Activated T-cell treated with anti-CD3 and anti-CD28 coated beads for 48 hours (primary cell): ENCODE measurements around the gene ARMH1.

Experiments used
- DNase-seq: peaks from one replicate; pipeline ENCODE4 v3.0.0-alpha.2; 2020; ENCODE audit warnings: low read depth

The ARMH1 gene

DNA sequence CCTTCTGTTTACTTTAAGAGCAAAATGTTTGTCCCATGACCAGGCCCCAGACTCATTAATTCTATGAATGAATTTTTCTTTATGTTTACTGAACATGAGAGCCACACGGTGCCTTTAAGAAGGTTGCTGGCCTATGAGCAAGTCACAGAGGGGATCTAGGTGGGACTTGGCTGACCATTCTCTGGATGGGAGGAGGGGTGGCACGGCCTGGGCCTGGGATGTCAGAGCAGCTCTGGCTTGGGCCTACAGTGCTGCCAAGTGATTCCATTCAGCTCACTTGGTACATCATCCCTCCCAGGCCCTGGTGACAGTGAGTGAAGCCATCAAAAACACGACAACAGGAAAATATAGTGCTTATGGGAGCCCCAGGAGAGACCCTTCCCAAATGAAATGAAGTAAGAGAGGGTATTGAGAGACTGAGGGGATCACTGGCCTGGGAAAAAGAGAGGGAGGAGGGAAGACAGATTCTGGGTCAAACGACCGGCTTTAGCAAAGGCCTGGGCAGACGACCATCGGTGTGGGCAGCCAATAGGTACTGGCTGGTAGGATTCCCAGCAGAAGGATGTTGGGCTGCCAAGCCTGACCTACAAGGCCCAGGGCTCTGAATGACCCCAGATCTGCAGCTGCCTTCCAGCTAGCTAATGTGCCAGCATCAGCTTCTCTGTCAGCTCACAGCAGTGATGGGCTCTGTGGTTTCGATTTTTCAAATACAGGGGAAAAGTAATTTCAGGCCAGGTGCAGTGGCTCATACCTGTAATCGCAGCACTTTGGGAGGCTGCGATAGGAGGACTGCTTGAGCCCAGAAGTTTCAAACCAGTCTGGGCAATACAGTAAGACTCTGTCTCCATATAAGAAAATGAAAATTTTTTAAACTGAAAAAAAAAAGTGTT lies 3.5 kb upstream of the ARMH1 start:
- DNase-seq = no peak

DNA sequence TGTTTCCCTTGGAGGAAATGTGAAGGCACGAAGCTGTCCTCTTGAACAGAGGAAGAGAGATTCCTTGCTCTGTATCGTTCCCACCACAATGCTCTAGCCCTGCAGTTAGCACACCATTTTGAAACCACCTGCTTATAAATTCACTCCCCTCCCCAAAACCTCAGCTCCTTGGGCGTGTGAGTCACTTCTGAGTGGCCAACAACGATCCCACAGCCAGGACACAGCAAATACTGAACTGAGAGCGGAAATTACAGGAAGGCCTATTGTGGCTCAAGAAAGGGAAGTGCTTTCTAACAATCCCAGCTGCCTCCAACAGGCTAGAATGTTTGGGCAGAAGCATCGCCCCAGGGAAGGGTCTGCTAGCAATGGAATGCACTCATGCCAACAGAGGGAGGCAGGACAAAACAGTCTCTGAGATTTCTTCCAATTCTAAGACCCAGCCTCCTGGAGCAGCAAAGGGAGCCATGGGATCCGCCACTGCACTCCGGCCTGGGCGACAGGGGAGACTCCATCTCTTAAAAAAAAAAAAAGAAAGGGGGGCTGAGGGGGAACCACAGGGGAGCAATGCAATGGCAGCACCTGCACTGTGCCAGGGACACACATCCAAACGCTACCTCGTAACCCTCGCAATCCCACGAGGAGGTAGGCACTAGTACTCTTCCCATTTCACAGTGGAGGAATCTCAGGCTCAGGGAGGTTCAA lies 2.1 kb upstream of the ARMH1 start:
- no peak for DNase-seq

DNA sequence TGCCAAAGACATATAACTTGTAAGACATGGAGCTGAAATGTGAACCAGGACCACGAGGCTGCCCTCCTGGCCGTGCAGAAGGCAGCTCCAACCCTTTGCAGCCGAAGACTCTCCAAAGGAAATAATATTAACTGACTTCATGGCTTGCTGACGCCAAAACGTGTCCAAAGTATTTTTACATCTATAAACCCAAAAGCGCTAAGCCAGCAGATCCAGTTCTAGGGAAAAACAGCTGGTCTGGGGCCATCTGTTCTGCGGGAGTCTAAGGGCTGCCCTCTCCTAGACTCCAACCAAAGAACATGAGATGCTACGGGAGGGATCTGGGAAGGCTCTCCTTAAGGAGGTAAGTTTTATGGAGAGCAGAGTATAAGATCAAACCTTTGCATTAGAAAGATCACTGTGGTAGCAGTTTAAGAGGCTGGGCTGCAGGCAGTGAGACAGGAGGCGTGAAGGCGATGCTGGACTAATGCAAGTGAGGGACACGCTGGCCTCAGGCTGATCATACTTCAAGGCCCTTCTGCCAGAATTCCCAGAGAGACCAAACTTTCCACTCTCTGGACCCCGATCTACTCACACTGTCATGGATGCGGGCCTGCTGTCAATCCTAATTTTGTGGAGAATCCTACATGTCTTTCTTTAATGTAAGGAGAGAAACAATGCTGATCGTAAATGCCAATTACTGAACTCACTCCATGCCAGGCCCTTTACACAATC lies 1.4 kb upstream of the ARMH1 start:
- DNase-seq = no peak

DNA sequence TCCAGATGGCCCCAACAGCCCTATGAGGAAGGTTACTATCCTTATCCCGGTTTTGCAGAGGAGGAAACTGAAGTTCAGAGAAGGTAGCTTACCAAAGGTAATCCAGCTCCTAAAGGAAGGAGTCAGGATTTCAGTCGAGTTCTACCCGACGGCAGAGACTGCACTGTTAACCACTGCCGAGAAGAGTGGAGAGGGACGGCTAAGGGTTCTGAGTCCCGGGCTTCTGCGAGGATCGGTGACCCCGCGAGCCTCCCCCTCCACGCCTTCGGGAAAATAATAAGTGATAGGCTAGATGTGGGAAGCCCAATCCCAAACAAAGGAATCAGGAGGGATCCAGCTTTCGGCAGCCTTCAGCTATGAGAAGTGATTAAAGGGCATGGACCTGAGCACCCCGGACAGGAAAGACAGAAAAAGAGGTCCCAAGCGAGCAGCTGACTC lies 820 bp upstream of the ARMH1 start:
- no peak for DNase-seq

DNA sequence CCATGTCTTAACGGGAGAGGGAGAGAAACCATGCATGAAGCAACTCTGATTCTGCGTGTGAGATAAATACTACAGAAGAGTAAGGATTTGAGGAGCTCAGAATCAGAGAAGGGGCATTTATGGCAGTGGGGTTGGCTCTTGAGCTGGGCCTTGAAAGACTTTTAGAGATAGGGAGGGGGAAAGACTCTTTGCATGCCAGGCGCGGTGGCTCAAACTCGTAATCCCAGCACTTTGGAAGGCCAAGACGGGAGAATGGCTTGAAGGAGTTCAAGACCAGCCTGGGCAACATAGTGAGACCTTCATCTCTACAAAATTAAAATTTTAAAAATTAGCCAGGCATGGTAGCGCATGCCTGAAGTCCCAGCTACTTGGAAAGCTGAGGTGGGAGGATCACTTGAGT lies 672 bp downstream of the ARMH1 start:
- no peak for DNase-seq

DNA sequence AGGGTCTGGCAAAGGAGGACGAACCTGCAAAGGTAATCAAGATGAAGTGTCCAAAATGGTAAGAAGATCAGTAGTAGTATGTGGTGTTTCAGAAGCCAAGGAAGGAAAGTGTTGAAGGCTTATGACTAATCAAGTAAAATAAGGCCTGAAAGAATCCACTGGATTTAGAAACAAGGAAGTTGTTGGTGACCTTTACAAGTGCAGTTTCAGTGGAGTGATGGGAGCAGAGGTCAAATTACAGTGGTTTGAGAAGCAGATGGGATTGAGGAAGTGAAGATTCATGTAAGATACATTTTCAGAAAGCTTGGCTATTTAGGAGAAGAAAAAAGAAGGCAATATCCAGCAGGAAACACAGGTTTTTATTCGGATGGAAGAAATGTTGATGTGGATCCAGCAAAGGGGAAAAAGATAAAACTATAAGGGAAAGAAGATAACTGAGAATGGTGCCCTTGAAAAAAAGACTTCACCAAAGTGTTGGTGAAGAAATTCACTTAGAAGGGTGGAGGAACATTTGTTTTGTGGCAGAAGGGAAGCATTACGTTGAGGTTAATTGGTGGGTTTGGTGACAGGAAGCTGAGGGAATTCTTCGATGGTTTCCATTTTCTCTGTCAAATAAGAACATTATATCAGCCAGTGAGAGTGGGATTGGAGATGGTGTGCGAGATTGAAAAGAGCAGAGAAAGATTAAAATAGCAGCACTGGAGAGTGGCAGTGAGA lies 2.1 kb downstream of the ARMH1 start:
- DNase-seq = no peak

DNA sequence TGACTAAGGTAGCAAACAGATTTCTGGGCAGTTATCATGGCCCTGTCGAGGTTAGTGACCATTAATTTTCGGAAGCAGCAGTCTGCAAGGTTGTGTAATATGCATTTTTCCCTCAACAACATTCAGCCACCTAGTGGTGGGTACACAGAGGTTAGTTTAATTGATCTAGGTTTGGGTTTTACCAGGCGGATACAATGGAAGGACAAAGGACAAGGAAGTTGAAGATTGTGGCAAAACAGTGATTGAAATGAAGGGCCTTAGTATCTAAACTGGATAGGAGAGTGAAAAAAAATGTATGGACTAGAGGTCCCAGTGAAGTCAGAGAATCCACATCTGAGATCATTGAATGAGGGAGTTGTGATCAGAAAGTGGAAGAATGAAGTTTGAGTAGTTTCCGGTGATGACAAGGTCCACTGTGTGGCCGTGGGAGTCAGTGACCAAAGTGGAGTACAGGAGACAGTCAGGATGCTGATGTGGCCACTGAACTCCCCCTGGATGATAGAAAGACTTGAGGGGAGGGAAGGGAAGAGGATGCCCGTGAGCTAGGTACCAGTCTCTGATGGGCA lies 2.8 kb downstream of the ARMH1 start:
- DNase-seq = no peak

DNA sequence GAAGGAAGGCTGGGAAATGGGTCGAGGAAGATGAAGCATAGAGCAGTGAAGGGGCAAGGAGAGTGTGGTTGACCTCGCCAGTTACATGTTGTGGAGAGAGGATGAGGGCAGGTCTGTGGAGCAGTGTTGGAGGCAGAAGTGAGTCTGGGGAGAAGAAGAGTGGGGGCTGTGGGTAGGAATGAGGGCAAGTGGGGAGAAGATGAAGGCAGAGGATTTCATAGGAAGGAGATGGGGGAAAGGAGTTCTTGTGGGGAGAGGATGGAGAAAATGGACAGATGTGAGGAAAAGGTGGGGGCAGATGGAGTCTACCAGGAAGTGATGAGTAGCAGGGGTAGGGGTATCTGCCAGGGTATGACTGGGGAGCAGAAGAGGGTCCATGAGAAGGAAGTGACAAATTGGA lies 3.6 kb downstream of the ARMH1 start:
- DNase-seq = no peak

DNA sequence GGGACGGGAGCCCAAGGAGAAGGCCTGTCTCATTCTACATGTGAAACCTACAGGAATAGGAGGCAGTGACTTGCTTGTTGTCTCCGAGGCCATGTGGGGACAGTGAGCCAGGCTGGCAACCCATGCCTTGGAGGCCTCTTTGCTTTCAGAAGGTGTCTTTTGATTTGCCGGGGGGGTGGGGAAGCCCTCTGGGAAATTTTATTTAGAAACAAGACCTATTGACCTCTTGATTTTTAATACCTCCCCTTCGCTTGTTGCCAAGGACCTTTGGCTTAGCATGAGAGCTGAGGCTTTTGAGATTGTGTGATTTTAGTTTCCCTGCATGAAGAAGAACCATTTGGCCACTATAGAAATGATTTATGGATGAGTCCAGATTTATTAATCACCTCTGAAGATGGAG lies 4.1 kb downstream of the ARMH1 start:
- DNase-seq = no peak

DNA sequence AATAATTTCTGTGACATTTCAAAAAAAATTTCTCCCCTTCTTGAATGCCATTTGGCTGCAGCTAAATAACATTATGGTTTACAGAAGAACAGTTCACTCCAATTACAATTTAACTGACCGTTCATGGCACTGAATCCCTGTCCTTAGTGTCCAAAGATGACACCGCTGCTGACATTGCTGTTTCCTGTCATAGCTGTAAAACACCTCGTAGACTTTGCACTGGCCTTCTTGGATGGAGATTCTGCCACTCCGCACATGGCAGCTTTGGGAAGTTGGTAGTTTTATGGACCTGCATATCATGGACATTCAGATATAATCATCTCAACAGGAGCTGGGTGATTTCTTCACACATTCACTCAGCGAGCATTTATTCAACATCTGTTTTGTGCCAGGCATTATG lies 5.0 kb downstream of the ARMH1 start:
- DNase-seq = no peak

DNA sequence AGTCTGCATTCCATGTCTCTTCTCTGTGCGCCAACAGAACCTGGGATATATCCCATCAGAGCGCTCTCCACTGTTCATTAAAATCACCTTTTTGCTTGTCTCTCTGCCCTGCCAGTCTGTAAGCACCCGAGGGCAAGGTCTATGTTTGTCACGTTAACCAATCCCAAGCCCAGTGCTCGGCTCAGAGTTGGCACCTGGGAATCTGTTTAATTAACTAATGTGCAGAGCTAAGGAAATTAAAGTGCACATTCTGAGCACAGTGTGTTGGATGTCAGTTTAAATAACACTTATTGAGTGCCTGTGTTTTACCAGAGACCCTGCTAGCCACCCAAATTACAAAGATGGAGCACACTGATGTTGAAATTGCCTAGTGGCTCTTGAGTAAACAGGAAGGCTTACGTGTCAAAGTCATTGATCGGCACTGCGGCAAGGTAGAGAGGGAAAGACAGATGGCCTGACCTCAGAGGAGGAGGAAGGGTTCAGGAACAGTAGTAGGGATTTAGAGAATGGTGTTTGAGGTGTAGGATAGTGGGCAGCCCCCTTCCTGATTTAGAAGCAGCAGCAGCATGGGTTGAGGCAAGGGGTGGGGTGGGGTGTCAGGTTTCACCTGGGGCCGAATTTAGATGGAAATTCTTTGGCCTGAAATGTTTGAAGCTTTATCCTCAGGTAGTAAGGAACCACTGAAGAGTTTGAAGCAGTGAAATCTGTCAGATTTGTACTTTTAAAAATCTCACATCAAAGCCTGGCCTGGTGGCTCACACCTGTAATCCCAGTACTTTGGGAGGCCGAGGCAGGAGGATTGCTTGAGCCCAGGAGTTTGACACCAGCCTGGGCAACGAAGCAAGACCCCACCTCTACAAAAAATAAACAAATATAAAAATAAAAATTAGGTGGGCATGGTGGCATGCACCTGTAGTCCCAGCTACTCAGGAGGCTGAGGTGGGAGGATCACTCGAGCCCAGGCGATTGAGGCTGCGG lies 7.7 kb downstream of the ARMH1 start:
- DNase-seq = no peak

DNA sequence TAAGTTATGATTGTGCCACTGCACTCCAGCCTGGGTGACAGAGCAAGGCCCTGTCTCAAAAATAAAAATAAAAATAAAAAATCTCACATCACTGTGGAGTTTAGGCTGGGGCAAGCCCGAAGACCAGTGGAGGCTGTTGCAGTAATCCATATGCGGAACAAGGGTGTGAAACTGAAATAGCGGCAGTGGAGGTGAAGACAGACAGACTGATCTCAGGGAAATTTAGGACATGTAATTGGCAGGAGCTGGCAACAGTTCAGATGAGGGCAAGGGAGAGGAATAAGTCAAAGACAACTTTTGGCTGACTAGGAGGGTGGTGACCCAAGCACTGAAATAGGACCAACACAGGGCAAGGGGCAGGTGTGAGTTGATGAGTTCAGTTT lies 8.4 kb downstream of the ARMH1 start:
- DNase-seq = no peak

DNA sequence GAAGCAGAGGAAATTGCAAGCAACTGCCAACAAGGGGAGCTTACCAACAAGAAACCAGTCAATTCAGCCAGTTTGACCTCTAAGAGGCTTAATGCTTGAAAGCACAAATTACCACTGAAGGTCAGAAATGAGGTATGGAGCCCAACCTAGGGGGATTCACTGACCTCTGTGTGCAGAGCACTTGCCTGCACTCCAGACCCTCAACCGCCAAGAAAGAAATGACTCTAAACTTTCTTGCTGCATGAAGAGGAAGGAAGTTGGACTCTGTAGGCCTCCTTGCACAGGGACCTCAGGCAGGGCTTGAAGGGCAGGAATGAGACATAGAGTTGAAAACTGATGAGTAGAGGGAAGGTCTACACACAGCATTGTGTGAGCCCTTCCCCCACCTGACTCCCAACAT lies 10.0 kb downstream of the ARMH1 start:
- no peak for DNase-seq

DNA sequence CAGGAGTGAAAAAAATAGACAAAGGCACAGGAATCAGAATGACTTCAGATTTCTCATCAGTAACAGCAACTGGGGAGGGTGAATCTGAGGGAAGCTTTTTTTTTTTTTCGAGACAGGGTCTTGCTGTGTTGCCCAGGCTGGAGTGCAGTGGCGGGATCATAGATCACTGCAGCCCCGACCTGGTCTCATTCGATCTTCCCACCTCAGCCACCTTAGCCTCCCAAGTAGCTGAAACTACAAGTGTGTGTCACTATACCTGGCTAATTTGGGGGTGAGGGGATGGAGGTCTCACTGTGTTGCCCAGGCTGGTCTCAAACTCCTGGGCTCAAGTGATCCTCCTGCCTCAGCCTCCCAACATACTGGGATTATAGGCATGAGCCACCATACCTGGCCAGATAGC lies 10.7 kb downstream of the ARMH1 start:
- DNase-seq = no peak

DNA sequence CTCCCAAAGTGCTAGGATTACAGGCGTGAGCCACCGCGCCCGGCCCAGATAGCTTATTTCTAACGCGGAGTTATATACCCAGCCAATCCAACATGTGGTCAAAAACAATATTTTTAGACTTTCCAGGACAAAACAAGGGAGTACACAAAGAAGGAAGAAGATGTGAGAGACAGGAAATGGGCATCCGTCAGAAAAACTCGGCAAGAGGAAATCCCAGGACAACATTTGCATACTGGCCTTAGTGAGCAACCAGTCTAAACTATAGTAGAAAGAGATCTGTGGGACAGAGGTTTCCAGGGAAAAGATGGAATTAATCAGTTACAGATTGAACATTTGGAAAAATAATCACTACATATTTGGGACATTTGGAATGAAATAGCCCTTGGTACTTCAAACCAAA lies 11.4 kb downstream of the ARMH1 start:
- no peak for DNase-seq

DNA sequence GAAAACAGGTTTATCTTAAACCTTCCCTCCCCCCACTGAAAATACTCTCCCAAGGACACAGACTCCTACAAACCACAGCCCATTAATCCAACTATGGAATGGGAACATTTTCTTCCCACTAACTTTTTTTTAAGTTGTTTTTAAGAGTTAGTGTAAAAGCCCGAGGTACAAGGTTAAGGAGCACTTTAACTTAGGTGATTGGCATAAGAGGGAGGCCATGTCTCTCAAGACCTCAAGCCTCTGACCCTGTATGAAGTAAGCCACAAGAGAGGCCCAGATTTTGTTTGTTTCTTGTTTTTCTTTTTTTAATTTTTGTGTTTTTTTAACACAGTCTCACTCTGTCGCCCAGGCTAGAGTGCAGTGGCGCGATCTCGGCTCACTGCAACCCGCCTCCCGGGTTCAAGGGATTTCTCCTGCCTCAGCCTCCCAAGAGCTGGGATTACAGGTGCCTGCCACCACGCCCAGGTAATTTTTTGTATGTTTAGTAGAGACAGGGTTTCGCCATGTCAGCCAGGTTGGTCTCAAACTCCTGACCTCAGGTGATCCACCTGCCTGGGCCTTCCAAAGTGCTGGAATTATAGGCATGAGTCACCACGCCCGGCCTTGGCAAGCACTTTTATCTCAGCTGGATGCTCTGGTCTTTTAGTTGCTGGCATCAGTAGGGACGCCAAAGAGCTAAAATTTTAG lies 14.4 kb downstream of the ARMH1 start:
- DNase-seq = no peak

DNA sequence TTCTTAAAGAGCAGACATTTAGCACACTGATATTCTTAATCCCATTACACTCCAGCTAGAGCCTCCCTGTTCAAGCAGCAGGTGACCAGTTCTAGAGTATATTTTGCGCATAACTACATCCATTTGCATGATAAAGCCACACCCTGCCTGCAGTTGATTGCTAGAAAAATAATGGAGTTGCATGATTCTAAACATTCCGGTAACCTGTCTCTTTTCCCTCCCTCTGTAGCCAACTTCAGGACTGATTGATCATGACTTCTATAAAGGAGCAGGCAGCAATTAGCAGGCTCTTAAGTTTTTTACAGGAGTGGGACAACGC lies 14.9 kb downstream of the ARMH1 start:
- DNase-seq = no peak

DNA sequence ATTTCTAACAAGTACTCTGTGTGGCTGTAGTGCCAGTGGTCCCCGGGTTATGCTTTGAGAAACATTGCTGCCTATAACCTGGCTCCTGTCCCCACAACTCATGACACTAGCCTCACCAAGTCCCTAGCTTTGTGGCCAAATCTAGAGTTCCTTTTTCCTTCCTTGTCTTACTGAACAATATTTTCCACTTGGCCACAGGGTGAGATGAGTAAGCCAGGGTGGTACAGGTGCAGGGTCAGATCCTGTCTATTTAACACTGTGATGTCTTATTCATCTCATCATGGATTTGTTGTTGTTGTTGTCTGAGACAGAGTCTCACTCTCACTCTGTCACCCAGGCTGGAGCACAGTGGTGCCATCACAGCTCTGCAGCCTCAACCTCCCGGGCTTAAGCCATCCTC lies 18.6 kb downstream of the ARMH1 start:
- DNase-seq = no peak

DNA sequence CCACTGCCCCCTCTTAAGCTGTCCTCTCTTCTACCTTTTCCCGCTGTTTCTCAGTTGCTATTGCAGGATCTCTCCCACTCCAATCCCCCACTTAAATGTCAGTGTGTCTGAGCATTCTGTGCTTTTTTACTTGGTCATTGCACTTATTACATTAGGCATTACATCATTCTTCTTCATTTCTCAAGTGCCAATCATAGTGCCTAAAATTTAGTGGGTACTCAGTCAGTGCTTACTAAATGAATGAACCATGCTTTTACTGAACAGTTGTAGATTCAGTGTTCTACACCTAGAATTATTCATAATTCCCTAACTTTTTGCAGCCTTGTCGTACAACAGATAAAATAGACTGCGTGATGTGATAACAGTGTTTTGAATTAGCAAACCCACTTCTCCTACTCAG lies 19.4 kb downstream of the ARMH1 start:
- no peak for DNase-seq

DNA sequence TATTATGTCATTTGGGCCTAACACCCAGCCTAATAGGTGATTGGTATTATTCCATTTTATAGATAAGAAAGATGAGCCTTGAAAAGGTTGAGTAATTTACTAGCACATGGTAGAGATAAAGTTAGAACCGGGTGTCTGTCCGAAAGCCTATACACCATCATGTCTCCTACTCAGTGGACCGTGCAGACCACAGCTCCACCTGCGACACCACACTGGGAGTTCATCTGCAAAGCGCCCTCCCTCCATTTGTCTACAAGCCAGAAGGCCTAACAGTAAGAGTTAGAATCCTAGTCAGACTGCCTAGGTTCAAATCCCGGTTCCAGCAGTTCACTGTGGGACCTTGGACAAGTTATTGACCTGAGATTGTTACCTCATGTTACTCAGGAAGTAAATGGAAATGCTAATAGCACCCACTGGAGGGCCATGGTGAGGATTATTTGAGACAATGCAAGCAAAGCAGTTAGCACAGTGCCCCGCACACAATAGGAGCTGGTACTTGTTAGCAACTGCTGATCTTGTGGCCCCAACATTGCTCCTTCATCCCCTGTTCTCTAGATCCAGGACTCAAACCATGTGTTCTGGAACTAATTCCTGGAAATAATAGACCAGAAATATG lies 20.5 kb downstream of the ARMH1 start:
- no peak for DNase-seq
